Body of pancreas (tissue), 4 donors: ENCODE measurements around the gene DLGAP1. TPM values are rescaled to one million over a fixed set of nuclear protein-coding genes. Genes with fewer than 3 reads are reported as not detected.

Experiments used
- ATAC-seq: fragments of 150-250 bp; one replicate; pipeline ENCODE4 v1.9.1; 2016
- DNase-seq, 4 donors: peaks; one replicate each; pipeline ENCODE4 v3.0.0-alpha.2; 2019
- H3K27ac ChIP-seq, 4 donors: fragments of 200-600 bp; sonication (generic); 1 replicate in 3 of 4; 2 replicates in 1 of 4; pipeline versions ENCODE4 v1.5.1 to v1.6.1; 2016 to 2019; ENCODE audit warnings: mild to moderate bottlenecking in 1 of 4, mixed read lengths in 1 of 4, moderate library complexity in 1 of 4
- H3K27me3 ChIP-seq, 2 donors: fragments of 200-600 bp; sonication (generic); one replicate each; pipeline ENCODE4 v1.6.0; 2016; ENCODE audit warnings: mild to moderate bottlenecking in 1 of 2
- H3K36me3 ChIP-seq, 2 donors: fragments of 200-600 bp; sonication (generic); replicated peaks in 1 of 2; 2 replicates each; pipeline ENCODE4 v1.5.1; 2016; ENCODE audit warnings: low read depth in 2 of 2; ENCODE audit not compliant: insufficient read depth in 1 of 2
- H3K4me1 ChIP-seq: fragments of 200-600 bp; sonication (generic); one replicate; pipeline ENCODE4 v1.6.0; 2016
- H3K4me3 ChIP-seq, 2 donors: fragments of 200-600 bp; sonication (generic); 1 replicate in 1 of 2; 2 replicates in 1 of 2; pipeline ENCODE4 v1.5.1; 2016 to 2019
- H3K9me3 ChIP-seq, 3 donors: fragments of 200-600 bp; sonication (generic); 1 replicate in 2 of 3; 2 replicates in 1 of 3; pipeline ENCODE4 v1.5.1; 2016
- POLR2A ChIP-seq, 3 donors: fragments of 450-650 bp; IDR thresholded peaks; one replicate each; pipeline ENCODE4 v1.6.1; 2016; ENCODE audit warnings: antibody characterized with exemption in 3 of 3, mild to moderate bottlenecking in 2 of 3
- WGBS, 2 donors: methylation state at CpG; one replicate each; pipeline ENCODE4 v1.1.5; 2017; 5-methylcytosine and 5-hydroxymethylcytosine counted together
- intact Hi-C: fragments of 100-400 bp; cut with DNase I; formaldehyde crosslinking; loops from one replicate; pipeline ENCODE4 v1.15.1; 2023
- total RNA-seq, 2 donors: library from RNA; depleted of rRNA; stranded (reverse); fragments of >200 nt; gene quantifications; one replicate each; pipeline ENCODE4 v1.1.0, GENCODE V29; 2016
- TF ChIP-seq, protein P1 (sequence below), 7 experiments: fragments of 450-650 bp in 4 of 7; fragments of 200-600 bp in 3 of 7; sonication (generic) in 3 of 7; IDR thresholded peaks; one replicate each; pipeline ENCODE4 v1.5.1; 2016 to 2019; ENCODE audit warnings: antibody characterized with exemption in 7 of 7

DLGAP1 gene
- total RNA-seq, 2 donors from 2014 or later, result 0.52 to 7.9 TPM

DNA sequence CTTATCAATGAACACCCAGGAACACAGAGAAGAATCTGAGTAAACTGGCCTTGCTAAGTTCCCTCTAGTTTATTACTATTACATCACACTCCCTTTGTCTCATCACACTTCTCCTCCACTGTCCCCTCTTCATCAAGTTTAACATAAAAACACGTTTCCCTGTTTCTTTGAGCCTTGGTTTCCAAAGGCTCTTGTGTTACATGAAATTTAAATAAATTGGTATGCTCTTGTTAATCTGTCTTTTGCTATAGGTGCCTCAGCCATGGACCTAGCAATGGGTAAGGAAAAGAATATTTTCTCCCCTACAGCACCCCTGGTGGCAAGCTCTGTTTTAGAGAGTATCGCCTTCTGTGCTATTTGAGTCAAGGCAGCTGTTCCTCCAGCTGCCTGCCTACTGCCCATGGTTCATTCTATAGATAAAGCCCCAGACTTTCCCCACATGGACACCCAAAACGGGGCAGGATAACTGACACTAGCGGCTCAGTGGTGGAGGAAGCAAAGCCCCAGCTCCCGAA, 973.4 kb downstream of the DLGAP1 start:
- H3K27ac ChIP-seq, result no peak overlapping the region
- WGBS, 2 donors, result 35 to 41% methylated on average over 5 of the region's 5 CpGs
- intact Hi-C loops, result no loop called here
- H3K4me1 ChIP-seq, result no peaks in the 10 kb centered on the region
- DNase-seq (peak in 3 of 4 donors; percentile 15 to 34 (median 20)), ATAC-seq (no peak)
- no peaks in the 10 kb centered on the region for H3K9me3 ChIP-seq
- no peaks in the 10 kb centered on the region for H3K36me3 ChIP-seq
- H3K4me3 ChIP-seq, result no peak overlapping the region
- H3K27me3 ChIP-seq, result no peaks in the 10 kb centered on the region
- TF ChIP-seq POLR2A (IDR thresholded peaks at IDR 0.05), result no peak
- TF ChIP-seq, protein P1, sequence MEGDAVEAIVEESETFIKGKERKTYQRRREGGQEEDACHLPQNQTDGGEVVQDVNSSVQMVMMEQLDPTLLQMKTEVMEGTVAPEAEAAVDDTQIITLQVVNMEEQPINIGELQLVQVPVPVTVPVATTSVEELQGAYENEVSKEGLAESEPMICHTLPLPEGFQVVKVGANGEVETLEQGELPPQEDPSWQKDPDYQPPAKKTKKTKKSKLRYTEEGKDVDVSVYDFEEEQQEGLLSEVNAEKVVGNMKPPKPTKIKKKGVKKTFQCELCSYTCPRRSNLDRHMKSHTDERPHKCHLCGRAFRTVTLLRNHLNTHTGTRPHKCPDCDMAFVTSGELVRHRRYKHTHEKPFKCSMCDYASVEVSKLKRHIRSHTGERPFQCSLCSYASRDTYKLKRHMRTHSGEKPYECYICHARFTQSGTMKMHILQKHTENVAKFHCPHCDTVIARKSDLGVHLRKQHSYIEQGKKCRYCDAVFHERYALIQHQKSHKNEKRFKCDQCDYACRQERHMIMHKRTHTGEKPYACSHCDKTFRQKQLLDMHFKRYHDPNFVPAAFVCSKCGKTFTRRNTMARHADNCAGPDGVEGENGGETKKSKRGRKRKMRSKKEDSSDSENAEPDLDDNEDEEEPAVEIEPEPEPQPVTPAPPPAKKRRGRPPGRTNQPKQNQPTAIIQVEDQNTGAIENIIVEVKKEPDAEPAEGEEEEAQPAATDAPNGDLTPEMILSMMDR (IDR thresholded peaks at IDR 0.05), result peak in 6 of 7 experiments; percentile 19 to 49 (median 26)

DNA sequence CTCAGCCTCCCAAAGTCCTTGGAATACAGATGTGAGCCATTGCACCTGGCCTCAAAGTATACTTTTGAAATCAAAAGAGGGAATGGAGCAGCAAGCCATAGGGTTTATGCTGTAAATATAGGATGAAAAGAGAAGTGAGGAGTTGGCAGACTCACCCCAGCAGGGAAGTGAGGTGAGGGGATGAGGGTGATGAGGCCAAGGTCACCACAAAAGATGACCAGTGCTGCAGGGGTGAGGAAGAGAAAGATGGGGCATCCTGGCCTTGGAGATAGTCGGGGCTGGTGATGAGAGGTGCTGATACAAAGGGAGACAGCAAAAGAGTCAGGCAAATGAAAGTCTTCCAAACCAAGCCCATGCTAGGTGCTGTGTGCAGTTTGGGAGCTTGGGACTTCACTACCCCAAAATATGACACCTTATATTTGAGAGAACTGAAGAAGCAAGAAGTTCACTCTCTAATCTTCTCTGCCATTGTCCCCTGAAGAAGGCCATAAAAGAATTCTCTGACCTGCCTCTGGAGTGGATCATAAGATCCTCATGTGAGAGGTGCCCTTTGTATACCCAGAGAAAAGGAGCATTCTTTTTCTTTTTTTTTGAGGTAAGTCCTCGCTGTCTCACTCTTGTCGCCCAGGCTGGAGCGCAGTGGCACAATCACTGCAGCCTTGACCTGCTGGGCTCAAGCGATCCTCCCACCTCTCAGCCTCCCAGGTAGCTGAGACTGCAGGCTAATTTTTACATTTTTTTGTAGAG, 974.1 kb downstream of the DLGAP1 start:
- Histone ChIP-seq H3K4me1 (no peaks in the 10 kb centered on the region), H3K27me3 (no peaks in the 10 kb centered on the region), H3K36me3 (no peaks in the 10 kb centered on the region), H3K4me3 (no peak overlapping the region), H3K9me3 (no peaks in the 10 kb centered on the region), H3K27ac (no peak overlapping the region)
- ATAC-seq (no peak), DNase-seq (no peak)
- TF ChIP-seq POLR2A (IDR thresholded peaks at IDR 0.05), result no peak
- TF ChIP-seq, protein P1 (IDR thresholded peaks at IDR 0.05), result no peak
- intact Hi-C loops, result no loop called here
- WGBS, 2 donors, result 83 to 88% methylated on average over 5 of the region's 5 CpGs

DNA sequence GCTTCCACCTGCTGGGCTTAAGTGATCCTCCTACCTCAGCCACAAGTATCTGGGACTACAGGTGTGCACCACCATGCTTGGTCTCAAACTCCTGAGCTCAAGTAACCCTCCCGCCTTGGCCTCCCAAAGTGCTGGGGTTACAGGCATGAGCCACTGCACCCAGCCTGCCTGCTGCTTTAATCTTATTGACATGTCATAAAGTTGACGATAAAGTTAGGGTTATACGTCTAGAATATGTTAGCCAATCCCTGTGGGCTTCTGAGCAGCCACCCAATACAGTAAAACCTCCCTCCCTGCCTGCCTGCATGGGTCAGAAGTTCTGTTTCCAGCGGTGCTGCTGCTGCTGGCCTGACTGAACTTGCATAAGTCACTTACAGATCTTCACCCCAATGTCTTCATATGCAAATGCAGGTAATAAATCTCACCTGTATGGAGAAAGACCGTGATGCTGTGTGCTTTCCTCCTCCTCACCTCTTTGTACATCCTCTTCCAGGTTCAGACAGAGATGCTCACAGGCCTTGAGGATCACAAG, 975.1 kb downstream of the DLGAP1 start:
- TF ChIP-seq, protein P1 (IDR thresholded peaks at IDR 0.05), result no peak
- TF ChIP-seq POLR2A (IDR thresholded peaks at IDR 0.05), result no peak
- 70 to 78% methylated on average over 5 of the region's 5 CpGs for WGBS, 2 donors
- no peak for DNase-seq
- ATAC-seq, result no peak
- intact Hi-C loops, result no loop called here
- H3K4me3 ChIP-seq, result no peak overlapping the region
- no peaks in the 10 kb centered on the region for H3K9me3 ChIP-seq
- no peaks in the 10 kb centered on the region for H3K27me3 ChIP-seq
- H3K4me1 ChIP-seq, result no peaks in the 10 kb centered on the region
- no peaks in the 10 kb centered on the region for H3K36me3 ChIP-seq
- H3K27ac ChIP-seq, result no peak overlapping the region

DNA sequence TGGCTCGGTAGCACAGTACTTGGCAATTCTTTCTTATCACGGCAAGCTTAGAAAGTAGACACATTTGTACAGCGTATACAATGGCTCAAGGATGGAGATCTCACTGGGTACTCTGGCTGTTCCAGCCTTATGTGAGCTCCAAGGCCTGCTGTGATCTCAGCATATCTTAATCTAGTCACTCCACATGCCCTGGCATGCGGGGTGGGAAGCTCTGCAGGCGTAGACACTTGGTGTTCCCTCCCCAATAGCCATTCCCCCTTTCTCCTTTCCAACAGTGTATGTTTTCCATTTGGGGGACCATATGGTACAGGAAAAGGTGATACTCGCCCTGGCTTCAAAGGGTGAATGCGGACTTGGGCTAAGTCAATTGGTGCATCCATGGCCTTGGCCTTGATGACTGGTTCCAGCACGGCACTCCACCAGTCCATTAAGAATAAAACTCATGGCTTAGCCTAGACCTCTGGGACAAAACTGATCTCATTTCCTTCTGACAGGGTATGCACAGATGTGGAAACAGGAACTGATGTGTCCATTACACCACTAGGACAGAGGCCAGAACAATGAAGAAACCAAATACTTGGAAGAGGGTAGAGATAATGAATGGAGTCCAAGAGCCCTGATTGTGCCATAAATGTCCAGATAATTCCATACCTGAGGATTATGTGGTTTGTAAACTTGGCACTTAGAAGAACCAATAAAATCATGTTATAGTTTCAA, 976.7 kb downstream of the DLGAP1 start:
- no peaks in the 10 kb centered on the region for H3K9me3 ChIP-seq
- no peaks in the 10 kb centered on the region for H3K36me3 ChIP-seq
- no peak for DNase-seq
- no peak for ATAC-seq
- no peaks in the 10 kb centered on the region for H3K4me1 ChIP-seq
- no peak overlapping the region for H3K27ac ChIP-seq
- TF ChIP-seq, protein P1 (IDR thresholded peaks at IDR 0.05), result no peak
- TF ChIP-seq POLR2A (IDR thresholded peaks at IDR 0.05), result no peak
- WGBS, 2 donors, result 89 to 91% methylated on average over 8 of the region's 8 CpGs
- no peaks in the 10 kb centered on the region for H3K27me3 ChIP-seq
- intact Hi-C loops, result no loop called here
- no peak overlapping the region for H3K4me3 ChIP-seq
